ENCODE data around the gene LYPLAL1.

DNA sequence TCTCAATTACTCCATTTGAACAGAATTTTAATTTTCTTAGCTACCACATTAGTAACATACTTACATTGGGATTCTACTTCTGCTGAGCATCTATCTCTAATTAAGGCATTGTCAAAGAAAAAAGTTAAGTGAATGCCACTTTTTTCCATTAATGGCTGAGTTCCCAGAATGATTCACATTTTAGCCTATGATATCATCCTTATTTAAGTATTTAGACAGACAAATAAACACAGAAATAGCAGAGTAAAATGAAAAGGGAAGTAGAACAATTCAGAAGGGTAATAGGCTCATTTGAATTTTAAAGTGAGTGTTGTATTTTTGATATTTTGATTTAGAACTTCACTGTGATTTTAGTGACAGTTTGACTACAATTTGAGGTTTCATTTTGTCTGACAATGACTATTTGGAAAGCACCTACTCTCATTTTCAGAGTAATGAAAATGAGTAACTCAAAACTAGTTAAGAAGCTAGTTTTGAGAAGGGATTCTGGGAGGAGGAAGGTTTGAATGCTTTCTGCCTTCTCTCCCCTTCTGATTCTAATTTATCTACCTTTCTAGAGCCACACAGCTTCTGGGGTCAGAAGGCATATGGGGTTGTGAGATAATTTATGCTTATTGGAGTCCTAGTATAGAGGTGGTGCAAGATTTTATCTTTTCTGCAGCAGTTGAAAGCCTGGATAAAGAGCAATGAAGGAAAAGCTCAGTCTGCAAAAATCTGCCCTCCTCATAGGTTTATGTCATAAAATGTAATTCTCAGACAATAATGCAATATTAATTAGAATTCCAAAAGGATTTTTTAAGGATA is 15.5 kb downstream of the LYPLAL1 start:
- TF ChIP-seq, protein P1, sequence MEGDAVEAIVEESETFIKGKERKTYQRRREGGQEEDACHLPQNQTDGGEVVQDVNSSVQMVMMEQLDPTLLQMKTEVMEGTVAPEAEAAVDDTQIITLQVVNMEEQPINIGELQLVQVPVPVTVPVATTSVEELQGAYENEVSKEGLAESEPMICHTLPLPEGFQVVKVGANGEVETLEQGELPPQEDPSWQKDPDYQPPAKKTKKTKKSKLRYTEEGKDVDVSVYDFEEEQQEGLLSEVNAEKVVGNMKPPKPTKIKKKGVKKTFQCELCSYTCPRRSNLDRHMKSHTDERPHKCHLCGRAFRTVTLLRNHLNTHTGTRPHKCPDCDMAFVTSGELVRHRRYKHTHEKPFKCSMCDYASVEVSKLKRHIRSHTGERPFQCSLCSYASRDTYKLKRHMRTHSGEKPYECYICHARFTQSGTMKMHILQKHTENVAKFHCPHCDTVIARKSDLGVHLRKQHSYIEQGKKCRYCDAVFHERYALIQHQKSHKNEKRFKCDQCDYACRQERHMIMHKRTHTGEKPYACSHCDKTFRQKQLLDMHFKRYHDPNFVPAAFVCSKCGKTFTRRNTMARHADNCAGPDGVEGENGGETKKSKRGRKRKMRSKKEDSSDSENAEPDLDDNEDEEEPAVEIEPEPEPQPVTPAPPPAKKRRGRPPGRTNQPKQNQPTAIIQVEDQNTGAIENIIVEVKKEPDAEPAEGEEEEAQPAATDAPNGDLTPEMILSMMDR (IDR thresholded peaks at IDR 0.05): no peak
- no peak for TF ChIP-seq POLR2A (IDR thresholded peaks at IDR 0.05)
